KOPT-K1 (cell line): ENCODE measurements around the gene GON4L.
"Not testable (repeated sequence)": the region's sequence is repeated elsewhere in the genome, so short reads cannot be mapped to it uniquely, and the experiment has no call there.

Experiments used
- H3K27ac ChIP-seq: fragments of 200-600 bp; sonication (generic); 2 replicates; pipeline ENCODE4 v1.5.1; 2016; ENCODE audit warnings: antibody characterized with exemption, mild to moderate bottlenecking, low read depth, low read length; ENCODE audit not compliant: poor library complexity, severe bottlenecking
- H3K36me3 ChIP-seq: fragments of 200-600 bp; sonication (generic); 2 replicates; pipeline ENCODE4 v1.5.1; 2017; ENCODE audit warnings: antibody characterized with exemption, mild to moderate bottlenecking, low read length, moderate library complexity; ENCODE audit not compliant: insufficient read depth
- H3K9me3 ChIP-seq: fragments of 200-600 bp; sonication (generic); 2 replicates; pipeline ENCODE4 v1.5.1; 2017; ENCODE audit warnings: antibody characterized with exemption, low read length, mild to moderate bottlenecking; ENCODE audit not compliant: insufficient read depth, poor library complexity, severe bottlenecking

The GON4L gene

GRCh38 chr1:155856975-155857930 is at the start of gene GON4L:
GON4L (minus strand) TSS chr1:155857214; CDS start chr1:155853780, 3,434 bp downstream.
- Histone ChIP-seq H3K9me3 (no peaks in the 10 kb centered on the region), H3K27ac (peak within 1 kb of the TSS; percentile 76), H3K36me3 (peaks cover 33% of the 10 kb centered on the region)

- no peaks in the 10 kb centered on the region for H3K9me3 ChIP-seq
- H3K36me3 ChIP-seq, result peaks cover 94% of the 10 kb centered on the region
- no peak overlapping the region for H3K27ac ChIP-seq
Observed at GRCh38 chr1:155904261-155904660, 47.2 kb upstream of the GON4L start.

GRCh38 chr1:155900161-155900560 is 43.1 kb upstream of the GON4L start:
- H3K36me3 ChIP-seq, result peaks cover 79% of the 10 kb centered on the region
- no peak overlapping the region for H3K27ac ChIP-seq
- no peaks in the 10 kb centered on the region for H3K9me3 ChIP-seq

GRCh38 chr1:155899683-155900082 is 42.7 kb upstream of the GON4L start:
- H3K9me3 ChIP-seq, result no peaks in the 10 kb centered on the region
- no peak overlapping the region for H3K27ac ChIP-seq
- H3K36me3 ChIP-seq, result peaks cover 74% of the 10 kb centered on the region

GRCh38 chr1:155898888-155899287 is 41.9 kb upstream of the GON4L start:
- Histone ChIP-seq H3K36me3 (peaks cover 66% of the 10 kb centered on the region), H3K9me3 (no peaks in the 10 kb centered on the region), H3K27ac (no peak overlapping the region)

GRCh38 chr1:155897746-155898145 is 40.7 kb upstream of the GON4L start:
- H3K27ac ChIP-seq, result no peak overlapping the region
- H3K9me3 ChIP-seq, result no peaks in the 10 kb centered on the region
- H3K36me3 ChIP-seq, result peaks cover 58% of the 10 kb centered on the region

- H3K27ac ChIP-seq, H3K9me3 ChIP-seq: not testable (repeated sequence)
- H3K36me3 ChIP-seq, result peaks cover 48% of the 10 kb centered on the region
Observed at GRCh38 chr1:155896476-155896875, 39.5 kb upstream of the GON4L start.

- H3K27ac ChIP-seq, H3K9me3 ChIP-seq: not testable (repeated sequence)
- peaks cover 40% of the 10 kb centered on the region for H3K36me3 ChIP-seq
Observed at GRCh38 chr1:155895617-155896016, 38.6 kb upstream of the GON4L start.

GRCh38 chr1:155893389-155894142 is 36.6 kb upstream of the GON4L start:
- H3K27ac ChIP-seq, result no peak overlapping the region
- no peaks in the 10 kb centered on the region for H3K9me3 ChIP-seq
- H3K36me3 ChIP-seq, result peaks cover 19% of the 10 kb centered on the region

GRCh38 chr1:155892796-155893195 is 35.8 kb upstream of the GON4L start:
- Histone ChIP-seq H3K27ac (no peak overlapping the region), H3K9me3 (no peaks in the 10 kb centered on the region), H3K36me3 (peaks cover 13% of the 10 kb centered on the region)

GRCh38 chr1:155890251-155890650 is 33.2 kb upstream of the GON4L start:
- no peak overlapping the region for H3K27ac ChIP-seq
- H3K9me3 ChIP-seq, result no peaks in the 10 kb centered on the region
- no peaks in the 10 kb centered on the region for H3K36me3 ChIP-seq

GRCh38 chr1:155889566-155889965 is 32.6 kb upstream of the GON4L start:
- Histone ChIP-seq H3K36me3 (no peaks in the 10 kb centered on the region), H3K9me3 (no peaks in the 10 kb centered on the region), H3K27ac (no peak overlapping the region)

- Histone ChIP-seq H3K9me3 (no peaks in the 10 kb centered on the region), H3K27ac (no peak overlapping the region), H3K36me3 (no peaks in the 10 kb centered on the region)
Observed at GRCh38 chr1:155888481-155888880, 31.5 kb upstream of the GON4L start.

- H3K27ac ChIP-seq, result no peak overlapping the region
- no peaks in the 10 kb centered on the region for H3K36me3 ChIP-seq
- no peaks in the 10 kb centered on the region for H3K9me3 ChIP-seq
Observed at GRCh38 chr1:155884982-155885381, 28.0 kb upstream of the GON4L start.
